Hematopoietic multipotent progenitor cell treated with erythropoietin and hydrocortisone succinate and interleukin-3 and kit ligand, for 6 days (in vitro differentiated cells): Measurements from ENCODE around the gene EQTN.
"Not testable (repeated sequence)": the region's sequence is repeated elsewhere in the genome, so short reads cannot be mapped to it uniquely, and the experiment has no call there.

Experiments
- DNase-seq: peaks from one replicate; pipeline ENCODE4 v3.0.0-alpha.2; 2015

EQTN gene

GRCh38 chr9:27292659-27293405 lies 4.1 kb downstream of the EQTN start:
- DNase-seq: no peak

- DNase-seq: no peak
Measured at GRCh38 chr9:27291292-27291691, 5.7 kb downstream of the EQTN start.

GRCh38 chr9:27282269-27282668 lies 14.7 kb downstream of the EQTN start:
- no peak for DNase-seq

- DNase-seq: peak; percentile 62
Measured at GRCh38 chr9:27280860-27281259, 16.1 kb downstream of the EQTN start.

- DNase-seq: no peak
Measured at GRCh38 chr9:27280249-27280648, 16.7 kb downstream of the EQTN start.

- no peak for DNase-seq
Measured at GRCh38 chr9:27279611-27280010, 17.3 kb downstream of the EQTN start.

GRCh38 chr9:27278374-27278773 lies 18.6 kb downstream of the EQTN start:
- no peak for DNase-seq

- DNase-seq: peak; percentile 87
Measured at GRCh38 chr9:27276193-27277030, 20.5 kb downstream of the EQTN start.

- no peak for DNase-seq
Measured at GRCh38 chr9:27273186-27273585, 23.8 kb downstream of the EQTN start.

GRCh38 chr9:27272103-27272502 lies 24.8 kb downstream of the EQTN start:
- DNase-seq: no peak

GRCh38 chr9:27261517-27262211 lies 35.3 kb downstream of the EQTN start:
- DNase-seq: no peak

- no peak for DNase-seq
Measured at GRCh38 chr9:27260789-27261516, 36.0 kb downstream of the EQTN start.

- DNase-seq: no peak
Measured at GRCh38 chr9:27258662-27259061, 38.3 kb downstream of the EQTN start.

- no peak for DNase-seq
Measured at GRCh38 chr9:27248702-27249101, 48.2 kb downstream of the EQTN start.

- peak; percentile 96 for DNase-seq
Measured at GRCh38 chr9:27247756-27248155, 49.2 kb downstream of the EQTN start.

- not testable (repeated sequence) for DNase-seq
Measured at GRCh38 chr9:27239648-27240047, 57.3 kb downstream of the EQTN start.
